K562 (cell line): ENCODE data around the gene TNIK. TPM values are rescaled to one million over a fixed set of nuclear protein-coding genes. Genes with fewer than 3 reads are reported as not detected.

Experiments used
- ATAC-seq: fragments of 200-7000 bp; cut with Tn5 transposase; 3 replicates; pipeline ENCODE4 v1.9.1; 2020; ENCODE audit warnings: moderate library complexity
- BruUV-seq: library from RNA; stranded (reverse); fragments of 400-500 nt; replicated peaks from 2 replicates; lab custom pipeline; 2021; lab: Mats Ljungman, UMichigan
- CTCF ChIA-PET: fragments of 300-600 bp; formaldehyde crosslinking; extraction: SDS; loops from one replicate; lab custom pipeline; 2021; ENCODE audit warnings: low intra/inter-chr PET ratio; lab: Yijun Ruan, JAX
- POLR2A ChIA-PET: fragments of 300-600, 350-650 bp; sonication (Branson Sonifier 250); formaldehyde crosslinking; extraction: SDS; loops from one replicate; lab custom pipeline; 2021; ENCODE audit warnings: antibody characterized with exemption, inconsistent platforms; lab: Yijun Ruan, JAX
- DNase-seq, 4 experiments: peaks; one replicate each; pipeline versions ENCODE4 v3.0.0 to v3.0.0-alpha.2; 2011 to 2018; ENCODE audit warnings: low spot score in 3 of 4, mixed read lengths in 3 of 4; ENCODE audit errors: extremely low read depth in 1 of 4
- FAIRE-seq: peaks from 2 replicates; lab custom pipeline; 2011; peaks lifted over from hg19 to GRCh38; lab: Jason Lieb, UNC
- H2AFZ ChIP-seq: 2 replicates; pipeline ENCODE4 v1.6.0; 2011; ENCODE audit warnings: low read depth, low read length, control low read depth, inconsistent platforms
- H3K27ac ChIP-seq: fragments of 200-600 bp; 3 replicates; pipeline ENCODE4 v1.8.0; 2011; ENCODE audit warnings: low read depth, mild to moderate bottlenecking, control low read depth, inconsistent platforms, low read length, moderate library complexity, mixed read lengths; ENCODE audit errors: extremely low read depth
- H3K27me3 ChIP-seq, 2 experiments: fragments of 300-600 bp in 1 of 2; 2 replicates in 1 of 2; 3 replicates in 1 of 2; pipeline versions ENCODE4 v1.6.0 to v1.8.0; 2011; ENCODE audit warnings: inconsistent platforms in 2 of 2, low read length in 2 of 2, mild to moderate bottlenecking in 1 of 2, mixed read lengths in 1 of 2, moderate library complexity in 1 of 2; ENCODE audit not compliant: control insufficient read depth in 2 of 2, insufficient read depth in 2 of 2
- H3K36me3 ChIP-seq: fragments of 300-600 bp; 3 replicates; pipeline ENCODE4 v1.8.0; 2011; ENCODE audit warnings: mild to moderate bottlenecking, low read length, inconsistent platforms; ENCODE audit not compliant: control insufficient read depth, insufficient read depth
- H3K4me1 ChIP-seq, 2 experiments: fragments of 200-600 bp in 1 of 2; replicated peaks in 1 of 2; 2 replicates in 1 of 2; 3 replicates in 1 of 2; pipeline versions ENCODE4 v1.5.1 to v1.8.0; 2011; ENCODE audit warnings: inconsistent platforms in 2 of 2, low read length in 2 of 2, mild to moderate bottlenecking in 1 of 2, mixed read lengths in 1 of 2, moderate library complexity in 1 of 2; ENCODE audit not compliant: control insufficient read depth in 2 of 2, insufficient read depth in 2 of 2
- H3K4me2 ChIP-seq: 2 replicates; pipeline ENCODE4 v1.6.1; 2011; ENCODE audit warnings: low read length, control low read depth, inconsistent platforms, mixed read lengths; ENCODE audit not compliant: insufficient read depth
- H3K4me3 ChIP-seq: fragments of 200-600 bp; sonication (generic), shearing (Covaris generic); 2 replicates; pipeline ENCODE4 v1.5.1; 2016; ENCODE audit warnings: control low read depth, inconsistent platforms
- H3K79me2 ChIP-seq: fragments of 200-600 bp; 3 replicates; pipeline ENCODE4 v1.8.0; 2011; ENCODE audit warnings: low read length, inconsistent platforms; ENCODE audit not compliant: control insufficient read depth, insufficient read depth
- H3K9ac ChIP-seq, 2 experiments: 2 replicates each; pipeline versions ENCODE4 v1.6.0 to v1.6.1; 2011; ENCODE audit warnings: low read depth in 2 of 2, low read length in 2 of 2, control low read depth in 1 of 2, inconsistent platforms in 1 of 2, mild to moderate bottlenecking in 1 of 2, mixed read lengths in 1 of 2; ENCODE audit not compliant: insufficient read depth in 1 of 2
- H3K9me1 ChIP-seq: one replicate; pipeline ENCODE4 v1.6.0; 2011; ENCODE audit warnings: inconsistent platforms, mild to moderate bottlenecking, low read length, moderate library complexity; ENCODE audit not compliant: control insufficient read depth, insufficient read depth
- H3K9me3 ChIP-seq: replicated peaks from 2 replicates; pipeline ENCODE4 v1.5.1; 2011; ENCODE audit warnings: low read depth, low read length, inconsistent platforms; ENCODE audit not compliant: control insufficient read depth, insufficient read depth
- H4K20me1 ChIP-seq: replicated peaks from 2 replicates; pipeline ENCODE4 v1.6.1; 2011; ENCODE audit warnings: low read length, inconsistent platforms, mixed read lengths; ENCODE audit not compliant: control insufficient read depth, insufficient read depth
- ARHGAP35 ChIP-seq: fragments of 450-650 bp; IDR thresholded peaks from 2 replicates; pipeline ENCODE4 v1.6.1; 2018; ENCODE audit not compliant: partially characterized antibody
- GTF2E2 ChIP-seq: fragments of 200-800 bp; sonication (Bioruptor generic); IDR thresholded peaks from 2 replicates; pipeline ENCODE4 v1.6.1; 2016; ENCODE audit warnings: missing genetic modification characterization, missing compliant biosample characterization
- HEY1 ChIP-seq: fragments of 250-450 bp; sonication (Bioruptor Pico); IDR thresholded peaks from 2 replicates; pipeline ENCODE4 v1.5.0; 2020; ENCODE audit warnings: mild to moderate bottlenecking, moderate library complexity, borderline replicate concordance
- ILK ChIP-seq: fragments of 450-650 bp; IDR thresholded peaks from 2 replicates; pipeline ENCODE4 v1.6.1; 2016; ENCODE audit warnings: missing genetic modification characterization, low read depth, mild to moderate bottlenecking, missing compliant biosample characterization, moderate library complexity, borderline replicate concordance
- MEF2D ChIP-seq: conservative IDR thresholded peaks from 2 replicates; pipeline ENCODE4 v1.6.1; 2016; ENCODE audit warnings: low read depth, missing genetic modification characterization, missing compliant biosample characterization
- WGBS: fragments of 100-300 bp; shearing (Covaris generic); methylation state at CpG from one replicate; pipeline ENCODE4 v1.1.6; 2016; ENCODE audit warnings: low coverage, mixed read lengths; ENCODE audit not compliant: insufficient coverage; ENCODE audit errors: missing lambda C conversion rate; 5-methylcytosine and 5-hydroxymethylcytosine counted together
- in situ Hi-C: fragments of 300-500 bp; cut with MboI; formaldehyde crosslinking; loops from 4 replicates; pipeline ENCODE4 v1.15.0; 2018; ENCODE audit warnings: inconsistent platforms, mixed read lengths
- intact Hi-C: fragments of 100-400 bp; cut with micrococcal nuclease; formaldehyde crosslinking; loops from 2 replicates; pipeline ENCODE4 v1.14.2; 2022
- polyA plus RNA-seq, 8 experiments: library from polyadenylated mRNA; depleted of rRNA in 4 of 8; stranded (reverse) in 5 of 8; unstranded in 3 of 8; fragments of >200 nt; fragmentation: Nextera tagmentation in 2 of 8; fragmentation: Illumina TruSeq in 1 of 8; extraction: Ambion mirVana in 2 of 8; extraction: Trizol in 1 of 8; gene quantifications; 2 replicates each; pipeline versions ENCODE4 v1.2.1 to v1.2.3, GENCODE V29; 2011 to 2014; ENCODE audit warnings: inconsistent platforms in 1 of 8, missing spikeins in 1 of 8
- total RNA-seq, 7 experiments: library from RNA; depleted of rRNA in 6 of 7; stranded (reverse); fragments of >200 nt in 6 of 7; fragmentation: Illumina TruSeq in 2 of 7; extraction: Trizol in 2 of 7; gene quantifications; 2 replicates each; pipeline versions ENCODE4 v1.2.1 to v1.2.3, GENCODE V29; 2011 to 2021; ENCODE audit warnings: low replicate concordance in 1 of 7
- TF ChIP-seq, protein P1 (sequence below): fragments of 250-450 bp; sonication (Bioruptor Pico); IDR thresholded peaks from 2 replicates; pipeline ENCODE4 v1.5.0; 2021; ENCODE audit warnings: mild to moderate bottlenecking, moderate library complexity

Gene TNIK
- total and polyA plus RNA-seq, 9 of the 15 experiments (the other 6 are each of a cell fraction or from before 2014, with no cell fraction given), result 6.6 to 39.0 (median 24.7) TPM

DNA sequence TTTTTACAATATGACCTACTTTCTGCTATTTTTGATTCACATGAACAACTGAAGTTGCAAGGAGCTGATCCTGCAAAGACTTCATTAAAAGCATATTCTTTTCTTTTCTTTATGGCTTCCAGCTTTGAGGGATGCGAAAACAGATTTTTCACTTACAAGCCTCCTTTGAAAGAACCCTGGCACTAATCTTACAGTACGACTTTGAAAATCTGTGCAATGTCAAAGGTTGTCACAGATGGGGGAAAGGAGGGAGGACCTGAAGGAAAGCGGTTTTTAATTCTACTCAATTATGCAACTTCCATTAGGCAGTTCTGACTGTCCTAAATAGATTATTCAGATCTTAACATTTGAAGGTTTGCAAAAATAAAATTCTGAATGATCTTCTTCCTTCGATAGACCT, 130.5 kb downstream of the TNIK start:
- no peaks in the 10 kb centered on the region; the same call in 1 of the 3 replicates for H3K79me2 ChIP-seq
- DNase-seq (no peak), FAIRE-seq (no peak), ATAC-seq (no peak)
- no peak for TF ChIP-seq HEY1 (CRISPR knock-in tag)
- no peak for TF ChIP-seq MEF2D
- no peak for TF ChIP-seq ILK (tag)
- TF ChIP-seq GTF2E2, result no peak
- TF ChIP-seq ARHGAP35, result no peak
- TF ChIP-seq, protein P1, sequence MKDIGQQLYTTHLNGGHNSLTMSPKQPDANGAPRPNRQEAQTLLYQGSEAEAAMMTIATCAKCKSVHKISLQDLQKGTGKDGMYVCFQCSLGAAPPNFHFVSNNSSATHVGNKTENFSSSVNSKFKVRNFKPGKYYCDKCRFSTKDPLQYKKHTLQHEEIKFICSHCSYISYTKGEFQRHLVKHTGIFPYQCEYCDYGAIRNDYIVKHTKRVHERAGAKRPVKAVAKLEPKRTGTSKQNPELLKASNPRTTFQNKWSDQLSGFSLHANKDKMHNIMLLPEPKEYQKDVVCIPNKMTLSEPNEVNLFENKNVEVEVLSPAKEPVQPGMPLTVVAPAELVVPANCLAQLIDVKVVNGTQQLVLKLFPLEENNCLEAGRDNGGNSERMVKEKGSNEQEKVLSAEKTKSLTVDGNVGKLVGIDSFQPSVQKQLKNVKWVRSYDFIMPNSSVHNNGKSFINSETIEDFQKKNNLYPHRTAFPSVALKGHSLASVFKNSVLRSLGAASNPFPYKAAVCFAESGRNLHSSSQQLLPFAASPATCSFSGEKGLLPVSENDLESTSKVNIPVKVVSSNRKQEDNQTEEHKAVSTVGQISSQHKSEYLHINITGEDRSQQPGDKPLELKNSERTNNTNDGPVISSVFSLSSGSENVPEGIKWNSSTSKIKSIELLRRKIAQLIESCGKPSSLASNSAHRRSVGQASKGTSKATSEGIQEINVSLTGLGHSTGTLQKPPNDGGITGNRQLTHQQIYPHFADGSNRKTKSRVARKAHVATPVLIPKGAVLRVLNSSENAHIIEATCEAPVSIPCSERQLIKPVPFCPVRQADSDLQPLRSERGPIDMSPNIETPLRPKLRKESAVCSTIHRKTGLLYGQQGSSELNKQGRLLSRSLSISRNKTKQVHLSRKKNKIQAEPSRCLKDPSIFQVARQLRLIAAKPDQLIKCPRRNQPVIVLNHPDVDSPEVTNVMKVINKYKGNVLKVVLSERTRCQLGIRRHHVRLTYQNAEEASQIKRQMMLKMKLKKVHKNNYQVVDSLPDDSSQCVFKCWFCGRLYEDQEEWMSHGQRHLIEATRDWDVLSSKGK (CRISPR knock-in tag), result no peak
- no peak overlapping the region for H3K4me2 ChIP-seq
- no peaks in the 10 kb centered on the region for H4K20me1 ChIP-seq
- WGBS, result 60% methylated on average over 3 of the region's 4 CpGs
- POLR2A ChIA-PET, result interaction anchor here (2.0 kb wide), 1 partner anchor 9 kb away, joined by 7 read pairs; no protein-coding TSS in a partner anchor
- no peaks in the 10 kb centered on the region for H3K27me3 ChIP-seq
- H3K27ac ChIP-seq, result no peak overlapping the region
- no TSS peak for BruUV-seq
- no peaks in the 10 kb centered on the region for H3K36me3 ChIP-seq
- no peak overlapping the region for H3K4me3 ChIP-seq
- intact Hi-C loops (loop anchor here (2.0 to 5.0 kb wide), 3 partner anchors 123 to 238 kb away; no protein-coding TSS in a partner anchor), in situ Hi-C loops (no loop called here)
- H3K4me1 ChIP-seq, result peaks cover 9 to 15% of the 10 kb centered on the region in 2 experiments; a peak in 3 of 5 replicates
- no peak overlapping the region for H3K9ac ChIP-seq
- CTCF ChIA-PET, result no interaction called here
- no peaks in the 10 kb centered on the region for H3K9me1 ChIP-seq
- H3K9me3 ChIP-seq, result no peaks in the 10 kb centered on the region
- H2AFZ ChIP-seq, result no peak overlapping the region
